MM.1S (cell line): ENCODE data around the gene GPR87.

Experiments used
- DNase-seq: peaks from one replicate; pipeline ENCODE4 v3.0.0-alpha.2; 2015
- H2AFZ ChIP-seq: fragments of 300-600 bp; sonication (generic); 2 replicates; pipeline ENCODE4 v1.6.0; 2016; ENCODE audit warnings: antibody characterized with exemption, low read length
- H3F3A ChIP-seq: fragments of 300-600 bp; sonication (generic); 2 replicates; pipeline ENCODE4 v1.6.1; 2016; ENCODE audit warnings: mild to moderate bottlenecking, antibody characterized with exemption, low read length, moderate library complexity, mixed read lengths; ENCODE audit not compliant: insufficient read depth
- H3K27ac ChIP-seq: fragments of 300-600 bp; sonication (generic); 2 replicates; pipeline ENCODE4 v1.5.1; 2016; ENCODE audit warnings: mild to moderate bottlenecking, low read length
- H3K27me3 ChIP-seq: fragments of 300-600 bp; sonication (generic); replicated peaks from 2 replicates; pipeline ENCODE4 v1.6.0; 2016; ENCODE audit warnings: low read length; ENCODE audit not compliant: insufficient read depth
- H3K36me3 ChIP-seq: fragments of 300-600 bp; sonication (generic); replicated peaks from 2 replicates; pipeline ENCODE4 v1.6.1; 2016; ENCODE audit warnings: mild to moderate bottlenecking, low read length, mixed read lengths; ENCODE audit not compliant: insufficient read depth
- H3K4me1 ChIP-seq: fragments of 300-600 bp; sonication (generic); 2 replicates; pipeline ENCODE4 v1.6.1; 2016; ENCODE audit warnings: low read length, mixed read lengths
- H3K4me2 ChIP-seq: fragments of 300-600 bp; sonication (generic); 2 replicates; pipeline ENCODE4 v1.6.0; 2016; ENCODE audit warnings: low read depth, low read length
- H3K4me3 ChIP-seq: fragments of 300-600 bp; sonication (generic); 2 replicates; pipeline ENCODE4 v1.5.1; 2016; ENCODE audit warnings: low read length, mixed read lengths
- H3K79me2 ChIP-seq: fragments of 300-600 bp; sonication (generic); 2 replicates; pipeline ENCODE4 v1.6.1; 2016; ENCODE audit warnings: mixed run types, low read length, mixed read lengths
- H3K9ac ChIP-seq: fragments of 300-600 bp; sonication (generic); 2 replicates; pipeline ENCODE4 v1.6.1; 2016; ENCODE audit warnings: low read length, mixed read lengths
- H3K9me2 ChIP-seq: fragments of 300-600 bp; sonication (generic); replicated peaks from 2 replicates; pipeline ENCODE4 v1.6.1; 2016; ENCODE audit warnings: mild to moderate bottlenecking, low read length, mixed read lengths; ENCODE audit not compliant: insufficient read depth
- H3K9me3 ChIP-seq: fragments of 300-600 bp; sonication (generic); replicated peaks from 2 replicates; pipeline ENCODE4 v1.6.1; 2016; ENCODE audit warnings: mild to moderate bottlenecking, low read length, mixed read lengths; ENCODE audit not compliant: insufficient read depth
- H4K20me1 ChIP-seq: fragments of 300-600 bp; sonication (generic); 2 replicates; pipeline ENCODE4 v1.6.1; 2016; ENCODE audit warnings: mild to moderate bottlenecking, low read length, moderate library complexity, mixed read lengths; ENCODE audit not compliant: insufficient read depth
- CTCF ChIP-seq: fragments of 300-600 bp; sonication (generic); IDR thresholded peaks from 2 replicates; pipeline ENCODE4 v1.5.1; 2016; ENCODE audit warnings: antibody characterized with exemption, low read length, mixed read lengths
- EZH2 ChIP-seq: fragments of 300-600 bp; sonication (generic); optimal IDR thresholded peaks from 2 replicates; pipeline ENCODE3; 2017; ENCODE audit warnings: low read depth, mild to moderate bottlenecking, antibody characterized with exemption, low read length, mixed read lengths
- EZH2phosphoT487 ChIP-seq: fragments of 300-600 bp; sonication (generic); IDR thresholded peaks from 2 replicates; pipeline ENCODE4 v1.6.1; 2018; ENCODE audit warnings: antibody characterized with exemption, low read length

GPR87 gene

GRCh38 chr3:151301787-151302186, 14.8 kb downstream of the GPR87 start:
- DNase-seq, result no peak
- H2AFZ ChIP-seq, result no peak overlapping the region
- H3K9me3 ChIP-seq, result no peaks in the 10 kb centered on the region
- H3F3A ChIP-seq, result no peaks in the 10 kb centered on the region
- no peak overlapping the region for H3K4me2 ChIP-seq
- no peaks in the 10 kb centered on the region for H3K79me2 ChIP-seq
- H4K20me1 ChIP-seq, result no peaks in the 10 kb centered on the region
- no peak overlapping the region for H3K27ac ChIP-seq
- H3K27me3 ChIP-seq, result no peaks in the 10 kb centered on the region
- no peak overlapping the region for H3K4me3 ChIP-seq
- TF ChIP-seq EZH2phosphoT487 (no peak), CTCF (no peak), EZH2 (no peak)
- H3K9me2 ChIP-seq, result no peaks in the 10 kb centered on the region
- no peak overlapping the region for H3K9ac ChIP-seq
- no peaks in the 10 kb centered on the region for H3K36me3 ChIP-seq
- H3K4me1 ChIP-seq, result peaks cover 11% of the 10 kb centered on the region

- no peaks in the 10 kb centered on the region for H3K79me2 ChIP-seq
- no peaks in the 10 kb centered on the region for H3K9me3 ChIP-seq
- H3K27me3 ChIP-seq, result no peaks in the 10 kb centered on the region
- H3K4me3 ChIP-seq, result no peak overlapping the region
- no peaks in the 10 kb centered on the region for H3K36me3 ChIP-seq
- no peaks in the 10 kb centered on the region for H4K20me1 ChIP-seq
- no peak overlapping the region for H3K9ac ChIP-seq
- H3K9me2 ChIP-seq, result no peaks in the 10 kb centered on the region
- no peak for DNase-seq
- peaks cover 8% of the 10 kb centered on the region for H3K4me1 ChIP-seq
- H3F3A ChIP-seq, result no peaks in the 10 kb centered on the region
- no peak overlapping the region for H2AFZ ChIP-seq
- H3K27ac ChIP-seq, result no peak overlapping the region
- no peak for TF ChIP-seq EZH2phosphoT487
- no peak overlapping the region for H3K4me2 ChIP-seq
These were observed 16.1 kb downstream of the GPR87 start for GRCh38 chr3:151300539-151300938.

GRCh38 chr3:151299006-151299405, 17.6 kb downstream of the GPR87 start:
- H3K9ac ChIP-seq, result no peak overlapping the region
- no peak overlapping the region for H3K27ac ChIP-seq
- H3K4me1 ChIP-seq, result no peaks in the 10 kb centered on the region
- no peak overlapping the region for H3K4me2 ChIP-seq
- no peaks in the 10 kb centered on the region for H4K20me1 ChIP-seq
- H3K9me2 ChIP-seq, result no peaks in the 10 kb centered on the region
- H3K4me3 ChIP-seq, result no peak overlapping the region
- DNase-seq, result no peak
- H3K36me3 ChIP-seq, result no peaks in the 10 kb centered on the region
- no peaks in the 10 kb centered on the region for H3K27me3 ChIP-seq
- no peaks in the 10 kb centered on the region for H3F3A ChIP-seq
- H2AFZ ChIP-seq, result no peak overlapping the region
- H3K79me2 ChIP-seq, result no peaks in the 10 kb centered on the region
- TF ChIP-seq CTCF, result no peak
- TF ChIP-seq EZH2, result no peak
- no peak for TF ChIP-seq EZH2phosphoT487
- no peaks in the 10 kb centered on the region for H3K9me3 ChIP-seq

GRCh38 chr3:151297429-151297828, 19.2 kb downstream of the GPR87 start:
- Histone ChIP-seq H3K36me3 (no peaks in the 10 kb centered on the region), H3K4me1 (no peaks in the 10 kb centered on the region), H4K20me1 (no peaks in the 10 kb centered on the region), H3K4me3 (no peak overlapping the region), H3K27ac (no peak overlapping the region), H3K9me3 (no peaks in the 10 kb centered on the region), H3F3A (no peaks in the 10 kb centered on the region), H3K4me2 (no peak overlapping the region), H3K79me2 (no peaks in the 10 kb centered on the region), H2AFZ (no peak overlapping the region), H3K9me2 (no peaks in the 10 kb centered on the region), H3K9ac (no peak overlapping the region), H3K27me3 (no peaks in the 10 kb centered on the region)
- DNase-seq, result no peak
- TF ChIP-seq EZH2phosphoT487 (no peak), CTCF (no peak), EZH2 (no peak)
